NCI-H2107 (cell line): ENCODE results near the gene ZC3H18.

Source experiments
- DNase-seq: peaks from one replicate; lab custom pipeline; 2025; lab: John Stamatoyannopoulos, UW

ZC3H18 gene

DNA sequence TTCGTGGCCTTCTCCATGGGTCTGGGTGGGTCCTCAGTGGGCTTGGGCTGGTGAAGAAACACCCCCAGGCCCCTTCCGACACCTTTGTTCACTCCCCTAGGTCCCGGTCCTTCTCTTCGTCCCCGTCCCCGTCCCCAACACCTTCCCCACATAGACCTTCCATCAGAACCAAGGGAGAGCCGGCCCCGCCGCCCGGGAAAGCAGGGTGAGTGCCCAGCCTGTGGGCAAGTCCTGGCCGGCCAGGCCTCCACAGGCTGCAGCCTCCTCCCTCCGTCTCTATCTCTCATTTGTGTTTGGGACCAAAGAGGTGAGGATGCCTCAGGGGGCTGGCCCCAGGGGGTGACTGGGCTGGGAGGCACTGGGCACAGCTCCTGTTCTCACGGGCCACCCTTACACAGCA, 53.7 kb downstream of the ZC3H18 start:
- no peak for DNase-seq

DNA sequence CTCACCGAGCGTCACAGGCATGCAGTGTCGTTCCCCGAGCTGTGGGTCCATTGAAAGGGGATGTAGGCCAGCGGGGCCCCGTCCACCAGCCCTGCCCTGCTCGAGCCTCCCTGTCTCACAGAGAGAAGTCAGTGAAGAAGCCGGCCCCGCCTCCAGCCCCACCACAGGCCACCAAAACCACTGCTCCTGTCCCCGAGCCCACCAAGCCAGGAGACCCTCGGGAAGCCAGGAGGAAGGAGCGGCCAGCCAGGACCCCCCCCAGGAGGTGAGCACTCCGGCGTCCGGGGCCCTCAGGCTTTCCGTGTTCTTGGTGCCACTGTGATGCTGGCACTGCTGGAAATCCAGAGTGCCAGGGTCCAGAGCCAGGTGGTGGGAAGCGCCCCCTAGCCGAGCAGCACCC, 54.3 kb downstream of the ZC3H18 start:
- no peak for DNase-seq

DNA sequence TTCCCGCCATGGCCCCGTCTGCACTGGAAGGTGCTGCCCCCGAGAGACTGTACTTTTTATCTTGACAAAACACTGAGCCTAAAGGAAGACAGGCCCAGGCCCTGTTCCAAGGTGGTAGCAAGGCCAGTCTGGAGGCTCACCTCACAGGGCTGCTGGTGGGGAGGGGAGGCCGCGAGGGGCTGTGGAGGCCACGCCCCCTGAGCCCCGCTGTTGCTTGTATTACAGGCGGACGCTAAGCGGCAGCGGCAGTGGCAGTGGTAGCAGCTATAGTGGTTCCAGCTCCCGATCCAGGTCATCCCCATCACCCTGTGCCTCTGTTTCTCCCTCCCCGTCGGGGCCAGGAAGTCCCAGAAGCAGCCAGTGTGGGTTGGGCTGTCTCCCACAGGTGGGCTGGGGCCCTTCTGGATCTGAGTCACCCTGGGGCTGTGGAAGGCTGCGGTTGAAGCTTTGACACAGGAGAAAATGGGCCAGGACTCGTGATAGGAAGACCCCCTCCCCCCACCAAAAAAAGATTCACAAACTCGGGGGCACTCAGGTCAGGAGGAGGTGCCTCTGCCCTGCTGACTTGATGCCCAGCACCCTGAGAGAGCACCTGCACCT, 54.9 kb downstream of the ZC3H18 start:
- DNase-seq, result no peak

DNA sequence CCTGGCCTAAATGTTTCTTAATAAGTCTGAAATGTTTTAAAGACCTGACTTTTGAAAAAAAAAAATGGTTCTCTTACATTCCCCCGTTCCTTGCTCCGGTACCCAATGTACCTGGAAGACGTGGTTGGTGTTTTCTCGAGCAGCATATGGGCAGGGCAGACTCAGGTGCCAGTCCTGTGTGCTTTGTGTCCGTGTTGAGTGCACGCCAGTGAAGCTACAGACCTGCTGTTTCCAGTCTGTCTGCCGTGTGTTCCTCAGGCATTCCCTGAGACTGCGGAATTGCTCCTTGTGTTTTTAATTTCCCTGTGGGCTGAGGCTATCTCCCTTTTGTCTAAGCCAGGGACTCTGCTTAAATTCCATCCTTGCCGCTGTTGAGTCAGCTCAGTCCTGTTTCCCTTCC, 56.4 kb downstream of the ZC3H18 start:
- no peak for DNase-seq

DNA sequence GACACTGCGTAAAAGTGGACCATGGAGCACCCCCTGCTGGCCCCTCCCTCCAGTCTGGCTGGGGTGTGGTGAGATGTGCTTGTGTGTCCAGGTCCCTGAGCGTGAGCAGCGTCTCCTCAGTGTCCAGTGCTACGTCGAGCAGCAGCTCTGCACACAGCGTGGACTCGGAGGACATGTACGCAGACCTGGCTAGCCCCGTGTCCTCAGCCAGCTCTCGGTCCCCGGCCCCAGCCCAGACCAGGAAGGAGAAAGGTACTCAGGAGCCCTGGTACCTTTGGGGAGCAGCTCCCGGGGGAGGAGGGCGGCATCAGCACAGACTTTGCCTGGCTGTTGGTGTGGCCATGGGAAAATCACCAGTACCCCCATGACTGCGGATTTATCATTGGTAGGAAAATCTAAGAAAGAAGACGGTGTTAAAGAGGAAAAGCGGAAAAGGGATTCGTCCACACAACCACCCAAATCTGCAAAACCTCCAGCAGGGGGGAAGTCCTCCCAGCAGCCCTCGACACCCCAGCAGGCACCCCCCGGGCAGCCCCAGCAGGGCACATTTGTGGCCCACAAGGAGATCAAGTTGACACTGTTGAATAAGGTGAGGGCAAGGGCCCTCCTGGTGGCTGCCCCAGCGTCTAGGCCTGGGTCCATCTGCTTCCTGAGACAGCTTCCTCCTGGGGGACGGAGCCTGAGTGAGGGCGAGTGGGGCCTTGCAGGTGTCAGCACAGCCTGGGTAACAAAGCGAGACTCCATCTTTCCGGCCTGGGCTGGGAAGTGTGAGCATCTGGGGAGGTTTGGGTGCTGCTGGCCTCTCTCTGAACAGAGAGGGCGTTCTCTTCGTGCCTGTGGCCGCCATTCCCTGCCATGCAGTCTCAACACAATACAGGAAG, 57.6 kb downstream of the ZC3H18 start:
- DNase-seq, result no peak

DNA sequence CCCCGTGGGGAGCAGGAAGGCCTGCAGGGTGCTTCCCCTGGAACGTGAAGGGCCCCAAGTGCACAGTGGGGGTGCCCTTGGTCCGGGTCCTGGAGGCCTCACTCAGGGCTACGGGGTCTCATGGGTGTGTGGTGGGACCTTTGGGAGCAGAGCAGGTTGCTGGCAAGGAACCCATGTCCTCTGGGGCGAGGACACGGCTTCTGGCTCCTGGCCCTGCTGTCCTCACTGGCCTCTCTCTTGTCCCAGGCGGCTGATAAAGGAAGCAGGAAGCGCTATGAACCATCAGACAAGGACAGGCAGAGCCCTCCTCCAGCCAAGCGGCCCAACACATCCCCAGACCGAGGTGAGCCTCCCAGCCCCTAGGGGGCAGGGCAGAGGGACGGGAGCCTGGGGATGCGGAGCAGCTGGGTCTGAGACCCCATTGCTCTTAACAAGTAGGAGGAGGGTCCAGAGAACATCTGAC, 58.3 kb downstream of the ZC3H18 start:
- DNase-seq, result no peak

DNA sequence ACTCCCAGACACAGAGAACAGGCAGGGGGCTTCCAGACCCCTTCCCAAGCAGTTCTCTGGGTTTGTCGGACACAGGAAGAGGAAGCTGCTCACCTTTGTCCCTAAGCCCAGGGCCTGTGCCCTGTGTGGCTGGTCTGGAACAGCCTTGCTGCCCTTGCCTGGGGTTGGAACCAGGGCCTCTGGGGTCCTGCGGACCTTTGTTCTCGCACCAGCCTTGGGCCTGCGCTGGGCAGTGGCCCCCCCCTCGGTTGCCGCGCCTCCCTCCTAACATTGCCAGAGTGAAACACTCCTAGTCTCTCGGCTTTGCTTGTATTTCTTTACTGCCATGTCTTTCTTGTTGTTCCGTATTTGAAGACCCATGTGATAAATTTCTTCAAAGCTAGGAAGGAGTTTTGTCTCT, 59.6 kb downstream of the ZC3H18 start:
- no peak for DNase-seq

DNA sequence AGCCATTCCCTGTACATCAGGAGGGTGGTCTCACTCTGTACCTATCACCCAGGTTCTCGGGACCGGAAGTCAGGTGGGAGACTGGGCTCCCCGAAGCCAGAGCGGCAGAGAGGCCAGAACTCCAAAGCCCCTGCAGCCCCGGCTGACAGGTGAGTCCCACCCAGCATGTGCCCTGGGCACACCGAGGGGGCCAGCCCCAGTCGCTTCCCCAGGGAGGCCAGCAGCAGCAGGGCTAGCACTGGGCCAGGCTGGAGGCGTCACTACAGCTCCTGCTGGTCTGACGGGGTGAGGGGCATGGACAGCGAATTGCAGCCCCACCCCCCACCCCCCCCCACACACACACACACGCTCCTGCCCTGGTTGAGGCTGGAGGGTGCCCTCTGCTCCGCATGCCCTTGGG, 60.2 kb downstream of the ZC3H18 start:
- DNase-seq, result no peak

DNA sequence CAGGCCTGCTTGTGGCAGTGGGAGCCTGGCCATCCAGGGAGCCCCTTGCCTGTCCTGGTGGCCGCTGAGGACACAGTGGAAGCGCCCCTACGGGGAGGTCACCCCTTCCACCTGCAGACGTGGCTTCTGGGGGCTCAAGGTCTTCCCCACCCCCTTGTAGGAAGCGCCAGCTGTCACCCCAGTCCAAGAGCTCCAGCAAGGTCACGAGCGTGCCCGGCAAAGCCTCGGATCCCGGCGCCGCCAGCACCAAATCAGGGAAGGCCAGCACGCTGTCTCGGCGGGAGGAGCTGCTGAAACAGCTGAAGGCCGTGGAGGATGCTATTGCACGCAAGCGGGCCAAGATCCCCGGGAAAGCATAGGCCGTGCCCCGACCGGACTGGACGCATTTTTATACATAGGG, 60.7 kb downstream of the ZC3H18 start:
- DNase-seq, result no peak

DNA sequence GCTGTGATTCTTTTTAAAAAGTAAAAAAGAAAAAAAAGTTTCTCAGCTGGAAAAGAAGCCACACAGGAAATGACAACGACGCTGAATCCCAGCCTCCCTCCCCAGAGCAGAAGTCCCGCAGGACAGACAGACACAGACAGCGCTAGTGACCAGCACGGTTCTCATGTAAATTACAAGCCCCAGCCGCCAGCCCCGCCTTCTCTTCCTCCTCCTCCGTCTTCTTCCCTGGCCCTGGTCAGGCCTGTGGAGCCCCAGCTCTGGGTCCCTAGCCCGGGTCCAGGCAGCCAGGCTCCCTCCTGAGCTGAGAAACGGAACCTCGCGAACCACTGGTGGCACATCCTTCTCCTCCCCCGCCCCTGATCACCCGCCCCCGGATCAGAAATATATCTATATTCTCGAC, 61.2 kb downstream of the ZC3H18 start:
- DNase-seq, result no peak

DNA sequence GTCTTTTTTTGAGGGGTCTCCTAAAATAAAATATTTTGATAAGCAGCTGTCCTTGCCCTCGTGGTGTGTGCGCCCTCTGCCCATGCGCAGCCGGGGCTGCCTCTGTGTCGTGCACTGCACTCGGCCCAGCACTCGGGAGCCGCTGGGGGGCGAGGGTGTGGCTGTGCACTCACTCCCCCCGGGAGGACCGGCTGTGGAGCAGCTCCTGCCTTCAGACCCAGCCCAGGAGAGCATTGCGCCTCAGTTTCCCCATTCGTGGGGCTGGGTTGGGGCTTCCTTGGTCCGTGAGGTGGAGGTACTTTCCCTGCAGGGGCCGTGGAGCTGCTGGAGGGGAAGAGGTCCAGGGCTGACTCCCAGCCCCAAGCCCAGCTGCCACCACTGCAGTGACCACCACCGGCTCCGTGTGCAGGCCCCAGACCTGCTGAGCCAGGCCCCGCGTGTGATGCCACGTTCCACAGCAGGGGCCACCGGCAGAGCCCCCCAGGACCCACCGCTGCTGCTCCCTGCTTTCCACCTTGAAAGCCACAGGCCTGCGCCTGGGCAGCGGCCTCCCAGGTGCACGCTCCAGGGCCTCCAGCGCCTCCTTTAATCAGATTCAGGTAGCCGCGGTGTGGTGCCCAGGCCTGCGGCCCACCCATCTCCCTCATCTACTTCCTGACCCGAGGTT, 61.9 kb downstream of the ZC3H18 start:
- no peak for DNase-seq

DNA sequence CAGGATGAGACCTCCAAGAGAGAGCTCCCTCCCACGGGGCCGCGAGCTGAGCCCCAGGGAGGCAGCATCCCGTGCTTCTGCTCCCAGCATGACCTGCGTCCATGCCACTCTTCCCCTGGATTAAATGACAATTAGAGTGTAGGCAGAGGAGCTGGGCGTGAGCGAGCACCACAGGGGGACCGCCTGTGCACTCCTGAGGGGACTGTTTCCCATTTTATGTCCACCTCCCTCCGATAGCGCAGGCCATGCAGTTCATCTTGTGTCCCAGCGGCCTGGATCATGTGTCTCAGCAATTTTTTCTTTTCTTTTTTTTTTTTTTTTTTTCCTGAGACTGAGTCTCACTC, 62.4 kb downstream of the ZC3H18 start:
- DNase-seq, result no peak

DNA sequence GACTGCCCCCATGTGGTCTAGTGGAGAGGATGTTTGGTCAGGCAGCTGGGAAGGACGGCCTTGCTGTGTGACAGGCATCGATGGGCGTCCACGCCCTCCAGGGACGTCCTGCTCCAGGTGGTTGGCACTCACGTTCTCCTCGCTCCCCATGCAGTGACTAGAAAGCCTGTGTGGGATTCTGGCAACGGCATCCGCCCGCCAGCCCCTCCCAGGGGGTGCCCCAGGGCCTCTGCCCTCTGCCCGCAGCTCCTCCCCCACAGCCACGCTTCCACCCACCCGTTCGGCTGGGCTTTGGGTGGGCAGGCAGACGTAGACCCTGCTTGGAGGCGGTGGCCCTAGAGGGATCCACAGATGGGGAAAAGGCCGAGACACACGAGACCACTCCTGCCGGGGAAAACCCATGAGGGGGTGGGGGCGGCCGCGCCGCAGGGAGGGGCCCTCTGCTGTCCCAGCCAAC, 63.5 kb downstream of the ZC3H18 start:
- no peak for DNase-seq

DNA sequence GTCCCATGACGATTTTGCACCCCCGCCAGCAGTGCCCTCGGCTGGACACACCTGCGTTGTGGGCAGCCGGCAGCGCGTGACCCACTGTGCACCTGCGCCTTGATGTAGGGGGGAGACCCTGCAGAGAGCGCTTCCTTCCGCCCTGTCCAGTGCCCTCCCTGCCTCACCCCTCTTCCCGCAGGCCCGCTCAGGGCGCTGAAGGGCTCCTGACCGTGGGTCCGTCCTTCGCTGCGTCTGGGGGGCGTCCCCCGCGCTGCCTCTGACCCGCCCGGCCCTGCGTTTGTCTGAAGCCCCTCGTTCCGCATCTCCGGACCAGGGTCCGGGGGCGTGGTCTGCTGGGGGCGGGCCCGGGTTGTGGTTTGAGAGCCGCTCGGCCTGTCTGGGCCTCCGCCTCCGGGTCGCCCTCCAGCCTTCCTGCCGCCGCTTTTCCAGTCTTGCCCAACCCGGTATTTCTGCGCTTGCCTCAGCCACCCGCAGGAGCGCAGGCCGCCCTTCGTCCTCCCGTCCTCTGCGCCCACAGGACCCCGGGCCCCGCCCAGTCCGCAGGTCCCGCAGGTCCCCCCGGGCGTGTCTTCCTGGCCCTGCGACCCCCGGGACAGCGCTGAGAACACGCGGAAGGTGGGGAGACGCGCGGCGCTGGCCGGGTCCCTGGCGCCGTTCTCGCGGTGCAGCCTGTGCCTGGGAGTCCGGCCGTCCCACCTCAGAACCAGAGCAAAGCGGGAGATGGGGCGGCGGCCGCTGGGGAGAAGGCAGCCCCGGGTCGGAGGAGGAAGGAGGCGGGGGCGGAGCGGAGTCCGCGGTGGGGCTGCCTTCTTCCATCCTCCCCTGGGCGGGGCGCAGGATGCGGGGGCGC, 64.2 kb downstream of the ZC3H18 start:
- DNase-seq, result no peak

DNA sequence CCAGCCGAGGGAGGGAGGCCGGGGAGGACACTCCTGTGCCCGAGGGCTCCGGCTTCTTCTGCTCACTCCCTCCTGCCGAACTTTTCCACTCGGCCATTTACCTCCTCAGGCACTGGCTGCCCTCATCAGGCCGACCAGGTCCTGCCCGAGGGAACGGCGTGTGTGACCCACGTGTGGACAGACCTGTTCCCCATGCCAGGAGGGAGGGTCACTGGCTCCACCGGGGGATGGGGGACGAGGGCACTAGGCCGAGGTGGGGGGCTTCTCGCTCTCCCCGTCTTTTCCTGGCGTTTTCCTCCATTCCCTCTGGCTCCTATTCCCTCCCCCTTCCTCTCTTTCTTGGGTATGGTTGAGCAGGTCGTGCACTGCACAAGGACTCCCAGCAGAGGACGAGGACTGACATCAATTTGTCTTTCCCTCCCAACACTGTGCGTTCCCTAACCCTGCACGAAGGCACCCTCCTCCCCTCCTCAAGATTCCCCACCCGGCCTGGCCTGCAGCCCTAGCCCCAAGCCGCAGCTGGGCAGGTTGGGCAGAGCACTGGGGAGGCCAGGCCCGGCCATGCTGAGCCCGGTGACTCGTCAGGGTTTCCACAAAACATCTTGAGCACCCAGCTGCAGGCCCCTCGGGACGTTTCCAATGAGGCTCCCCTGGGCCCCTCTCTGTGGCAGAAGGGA, 64.9 kb downstream of the ZC3H18 start:
- no peak for DNase-seq

DNA sequence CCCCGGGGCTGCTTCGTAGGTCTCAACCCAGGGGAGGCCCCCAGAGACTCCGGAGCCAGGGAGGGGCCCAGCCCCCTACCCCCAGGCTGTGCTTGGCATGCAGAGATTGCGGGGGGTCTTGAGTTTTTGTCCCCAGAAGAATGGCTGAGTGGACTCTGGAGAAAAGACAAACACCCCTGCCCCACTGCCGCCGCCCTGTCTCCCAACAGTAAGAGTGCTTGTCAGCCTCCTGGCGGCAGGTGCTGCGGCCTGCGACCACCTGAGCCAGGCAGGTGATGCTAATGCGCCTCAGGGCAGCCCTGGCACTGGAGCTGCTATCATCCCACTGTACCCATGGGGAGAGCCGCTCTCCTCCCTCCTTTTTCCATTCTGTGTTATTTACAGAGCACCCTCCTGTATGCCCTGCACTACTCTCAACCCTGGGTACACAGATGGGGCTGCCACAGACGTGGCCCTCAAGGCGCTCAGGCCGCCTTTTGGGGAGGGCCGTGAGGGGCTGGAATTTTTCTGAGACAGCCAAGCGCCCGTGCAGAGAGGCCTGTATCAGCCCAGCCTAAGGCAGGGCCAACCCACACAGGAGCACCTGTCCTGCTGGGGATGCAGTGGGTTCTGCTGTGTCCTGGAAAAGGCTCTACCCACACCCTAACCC, 65.6 kb downstream of the ZC3H18 start:
- no peak for DNase-seq

DNA sequence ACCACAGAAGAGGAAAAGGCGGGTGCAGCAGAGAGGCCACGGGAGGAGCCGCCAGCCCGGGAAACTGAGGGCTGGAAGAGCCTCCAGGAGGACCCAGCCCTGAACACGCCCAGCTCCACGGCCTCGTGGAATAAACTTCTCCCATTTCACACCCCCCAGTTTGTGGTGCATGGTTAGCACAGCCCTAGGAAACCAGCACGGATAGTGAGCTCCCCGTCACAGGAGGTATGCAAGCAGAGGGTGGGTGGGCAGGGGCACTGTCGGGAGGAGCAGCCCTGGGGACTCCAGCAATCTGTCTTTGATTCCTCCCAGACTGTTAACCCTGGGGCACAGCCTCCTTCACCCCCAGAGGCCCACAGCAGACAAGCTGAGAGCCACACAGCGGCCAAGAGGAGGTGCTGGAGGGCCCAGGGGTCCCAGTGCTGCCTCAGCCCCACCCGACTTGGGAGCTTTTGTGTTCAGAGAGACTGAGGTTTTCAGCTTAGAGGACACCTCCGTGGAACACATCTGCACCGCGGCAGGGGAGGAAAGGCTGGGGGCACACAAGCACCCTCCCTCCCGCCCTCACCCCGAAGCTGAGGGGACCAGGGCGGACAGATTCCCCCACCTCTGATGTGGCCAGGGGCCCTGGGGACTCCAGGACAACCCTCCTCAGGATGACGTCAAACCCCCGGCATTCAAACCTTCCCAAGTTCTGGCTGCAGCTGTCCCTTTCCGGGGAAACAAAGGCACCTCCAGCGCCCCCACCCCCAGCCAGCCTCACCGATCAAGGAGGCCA, 66.5 kb downstream of the ZC3H18 start:
- no peak for DNase-seq

DNA sequence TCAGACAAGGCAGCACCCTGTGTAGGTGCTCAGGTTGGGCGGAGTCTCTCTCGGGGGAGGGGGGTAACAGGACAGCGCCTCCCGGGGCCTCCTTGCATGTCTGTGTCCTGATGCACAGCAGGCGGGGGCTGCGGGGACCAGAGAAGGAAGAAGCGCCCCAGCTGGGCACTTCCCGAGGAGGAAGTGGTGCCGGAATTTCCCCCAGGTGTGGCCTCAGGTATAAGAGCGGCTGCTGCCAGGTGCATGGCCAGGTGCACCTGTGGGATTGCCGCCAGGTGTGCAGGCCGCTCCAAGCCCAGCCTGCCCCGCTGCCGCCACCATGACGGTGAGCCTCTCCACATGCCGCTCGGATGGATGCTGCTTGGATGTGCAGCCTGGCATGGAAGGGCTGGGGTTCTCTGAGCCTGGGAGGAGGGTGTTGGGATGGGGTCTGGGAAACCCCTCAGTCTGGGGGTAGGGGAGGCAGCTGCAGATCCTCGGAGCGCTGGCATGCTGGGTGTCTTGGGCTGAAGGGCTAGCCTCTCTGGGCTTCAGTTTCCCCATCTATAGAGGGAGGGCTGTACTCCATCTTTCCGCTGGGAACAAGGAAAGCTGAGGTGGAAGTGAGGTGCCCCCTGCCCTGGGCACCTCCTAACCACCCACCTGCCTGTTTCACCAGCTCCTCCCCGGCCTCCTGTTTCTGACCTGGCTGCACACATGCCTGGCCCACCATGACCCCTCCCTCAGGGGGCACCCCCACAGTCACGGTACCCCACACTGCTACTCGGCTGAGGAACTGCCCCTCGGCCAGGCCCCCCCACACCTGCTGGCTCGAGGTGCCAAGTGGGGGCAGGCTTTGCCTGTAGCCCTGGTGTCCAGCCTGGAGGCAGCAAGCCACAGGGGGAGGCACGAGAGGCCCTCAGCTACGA, 68.4 kb downstream of the ZC3H18 start, which contains the start of gene IL17C:
IL17C (plus strand) TSS at position 250 of the 908 bp plus-strand sequence; CDS start at position 320, 70 bp downstream.
- peak; percentile 68 for DNase-seq
